SK-N-MC (cell line): ENCODE data around the gene TECPR2.

Experiments
- EZH2 ChIP-seq: fragments of 200-600 bp; sonication (generic); IDR thresholded peaks from one replicate; pipeline ENCODE4 v1.6.1; 2017; ENCODE audit warnings: antibody characterized with exemption
- FOXP2 ChIP-seq: optimal IDR thresholded peaks from 2 replicates; pipeline ENCODE3; 2011; ENCODE audit warnings: mild to moderate bottlenecking, moderate library complexity; ENCODE audit not compliant: insufficient read depth; ENCODE audit errors: extremely low read length, control extremely low read depth
- POLR2AphosphoS5 ChIP-seq: IDR thresholded peaks from 2 replicates; pipeline ENCODE4 v1.6.1; 2012; ENCODE audit warnings: mild to moderate bottlenecking, low read depth, low read length, borderline replicate concordance

DNA sequence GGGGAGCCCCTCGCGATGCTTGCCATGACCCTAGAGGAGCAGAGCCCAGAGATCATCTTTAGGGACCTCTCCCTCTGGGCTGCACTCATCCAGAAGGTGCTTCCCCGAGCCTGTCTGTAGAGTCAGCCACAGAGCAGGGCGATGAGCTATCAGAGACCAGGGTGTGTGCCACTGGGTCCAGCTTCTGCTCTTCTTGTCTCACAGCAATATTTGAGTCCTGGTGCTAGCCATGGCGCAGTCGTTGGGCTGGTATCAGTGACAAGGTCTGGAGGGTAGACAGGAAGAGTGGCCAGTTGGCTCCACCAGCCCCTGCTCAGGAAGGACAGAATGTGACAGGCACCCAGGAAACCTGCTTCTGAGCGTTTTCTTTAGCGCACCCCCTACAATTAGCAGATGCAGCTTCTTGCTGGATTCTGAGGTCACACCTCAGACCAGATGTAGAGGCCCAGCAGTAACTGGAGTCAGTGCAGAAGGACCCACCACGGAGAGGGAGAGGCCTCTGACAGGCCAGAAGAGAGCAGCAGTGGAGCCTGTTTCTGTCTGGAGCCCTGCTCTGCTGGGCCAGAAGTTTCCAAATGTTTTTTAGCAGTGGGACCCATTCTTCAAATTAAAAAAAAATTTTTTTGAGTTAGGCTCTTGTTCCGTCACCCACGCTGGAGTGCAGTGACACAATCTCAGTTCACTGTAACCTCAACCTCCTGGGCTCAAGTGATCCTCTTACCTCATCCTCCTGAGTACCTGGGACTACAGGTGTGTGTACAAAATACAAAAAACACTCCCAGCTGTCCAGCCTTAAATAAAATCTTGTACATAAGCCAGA is 123.2 kb downstream of the TECPR2 start:
- TF ChIP-seq EZH2, result no peak
- no peak for TF ChIP-seq POLR2AphosphoS5
- no peak for TF ChIP-seq FOXP2
